Activated T-cell treated with anti-CD3 and anti-CD28 coated beads, Interleukin-2, amount 50 U/mL, for 24 hours (primary cell): ENCODE data around the gene TEAD1.

Source experiments
- DNase-seq: peaks from one replicate; pipeline ENCODE4 v3.0.0-alpha.2; 2020
- H3K27ac Mint-ChIP-seq: 2 replicates; pipeline ENCODE4 v1.8.0; 2020; ENCODE audit warnings: mild to moderate bottlenecking, mixed read lengths
- H3K27me3 Mint-ChIP-seq: 2 replicates; pipeline ENCODE4 v1.8.0; 2020; ENCODE audit warnings: mixed read lengths
- H3K36me3 Mint-ChIP-seq: 2 replicates; pipeline ENCODE4 v1.8.0; 2020; ENCODE audit warnings: low read depth, mixed read lengths
- H3K4me1 Mint-ChIP-seq: 2 replicates; pipeline ENCODE4 v1.8.0; 2020; ENCODE audit warnings: low read depth, mixed read lengths
- H3K4me3 Mint-ChIP-seq: 2 replicates; pipeline ENCODE4 v1.8.0; 2020; ENCODE audit warnings: mild to moderate bottlenecking, moderate library complexity, mixed read lengths
- H3K9me3 Mint-ChIP-seq: 2 replicates; pipeline ENCODE4 v1.8.0; 2020; ENCODE audit warnings: mixed read lengths

Gene TEAD1

GRCh38 chr11:12721816-12722604 is 47.8 kb downstream of the TEAD1 start:
- Mint-ChIP-seq H3K27ac (no peak overlapping the region), H3K4me3 (no peak overlapping the region), H3K4me1 (peaks cover 17% of the 10 kb centered on the region), H3K9me3 (no peaks in the 10 kb centered on the region), H3K27me3 (peaks cover 80% of the 10 kb centered on the region), H3K36me3 (no peaks in the 10 kb centered on the region)
- DNase-seq: no peak

GRCh38 chr11:12723421-12724300 is 49.4 kb downstream of the TEAD1 start:
- DNase-seq: no peak
- Mint-ChIP-seq H3K4me1 (peaks cover 1% of the 10 kb centered on the region), H3K27ac (no peak overlapping the region), H3K36me3 (no peaks in the 10 kb centered on the region), H3K9me3 (no peaks in the 10 kb centered on the region), H3K4me3 (no peak overlapping the region), H3K27me3 (peaks cover 88% of the 10 kb centered on the region)

DNA sequence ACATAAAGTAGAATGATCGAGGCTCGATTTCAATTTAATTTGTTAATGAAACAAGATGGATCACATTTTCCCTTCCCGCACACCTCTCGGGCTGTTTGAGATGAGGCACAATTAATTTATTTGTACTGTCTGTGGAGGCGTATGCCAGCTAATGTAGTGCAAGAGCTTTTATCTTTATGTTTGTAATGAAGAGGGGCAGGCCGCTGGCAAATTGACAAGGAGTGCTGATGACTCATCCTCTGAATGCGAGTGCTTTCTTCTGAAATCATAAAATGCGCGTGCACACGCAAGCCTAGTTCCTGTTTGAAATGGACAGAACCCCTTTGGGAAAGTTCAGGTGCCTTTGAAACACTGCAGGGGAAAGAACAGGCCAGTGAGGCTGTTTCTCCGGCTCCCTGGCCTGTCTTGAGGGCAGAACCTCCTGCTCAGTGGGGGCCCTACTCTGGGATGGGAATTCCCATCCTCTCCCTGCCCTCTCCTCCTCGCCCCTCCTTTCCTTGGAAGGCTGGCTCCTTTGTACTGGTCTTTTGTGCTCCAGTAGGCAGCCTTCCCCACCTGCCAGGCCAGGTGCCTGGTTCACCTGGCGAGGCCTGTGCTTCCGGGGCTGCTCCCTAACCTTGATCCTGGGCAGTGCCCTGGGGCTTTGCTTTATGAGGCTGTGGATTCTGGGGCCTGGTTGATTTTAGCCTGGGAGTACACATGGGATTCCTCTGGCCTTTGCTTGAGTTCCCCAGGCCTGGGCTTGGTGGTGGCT is 50.3 kb downstream of the TEAD1 start:
- Mint-ChIP-seq H3K27me3 (peaks cover 86% of the 10 kb centered on the region), H3K36me3 (no peaks in the 10 kb centered on the region), H3K4me1 (no peaks in the 10 kb centered on the region), H3K27ac (no peak overlapping the region), H3K4me3 (no peak overlapping the region), H3K9me3 (no peaks in the 10 kb centered on the region)
- DNase-seq: no peak

- peaks cover 86% of the 10 kb centered on the region for H3K27me3 Mint-ChIP-seq
- no peak overlapping the region for H3K4me3 Mint-ChIP-seq
- no peak overlapping the region for H3K27ac Mint-ChIP-seq
- H3K4me1 Mint-ChIP-seq: no peaks in the 10 kb centered on the region
- no peaks in the 10 kb centered on the region for H3K36me3 Mint-ChIP-seq
- DNase-seq: no peak
- no peaks in the 10 kb centered on the region for H3K9me3 Mint-ChIP-seq
These were observed 51.0 kb downstream of the TEAD1 start for GRCh38 chr11:12725055-12725862.

DNA sequence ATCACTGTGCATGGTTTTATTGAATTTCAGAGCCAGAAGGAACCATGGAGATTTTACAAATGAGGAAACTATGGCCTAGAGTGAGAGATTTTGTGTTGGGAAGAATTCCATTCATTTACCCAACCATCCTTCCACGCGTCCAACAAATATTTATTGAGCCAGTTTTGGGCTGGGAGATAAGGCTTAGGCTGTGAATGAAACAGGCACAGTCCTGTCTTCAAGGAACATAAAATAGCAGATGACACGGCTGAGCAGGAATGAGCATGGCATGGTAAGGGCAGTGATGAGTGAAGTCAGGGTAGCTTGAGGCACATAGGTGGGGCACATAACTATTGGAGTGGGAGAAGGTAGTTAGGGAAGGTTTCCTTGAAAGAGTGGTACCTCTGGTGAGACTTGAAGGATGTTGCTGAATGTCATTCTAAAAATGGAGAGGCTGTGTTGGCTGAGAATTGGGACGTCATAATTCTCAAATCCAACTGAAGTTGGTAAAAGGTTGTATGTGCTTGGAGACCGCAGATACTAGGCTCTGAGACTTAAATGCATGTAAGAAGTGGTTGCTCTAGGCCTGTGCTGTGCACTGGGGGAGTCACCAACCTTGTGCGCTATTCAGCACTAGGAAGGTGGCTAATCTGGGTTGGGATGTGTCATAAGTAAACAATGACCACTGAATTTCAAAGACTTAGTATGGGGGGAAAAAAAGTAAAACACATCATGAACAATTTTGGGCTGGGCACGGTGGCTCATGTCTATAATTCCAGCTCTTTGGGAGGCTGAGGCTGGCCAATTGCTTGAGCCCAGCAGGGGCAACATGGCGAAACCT is 51.9 kb downstream of the TEAD1 start:
- Mint-ChIP-seq H3K4me1 (no peaks in the 10 kb centered on the region), H3K36me3 (no peaks in the 10 kb centered on the region), H3K4me3 (no peak overlapping the region), H3K9me3 (no peaks in the 10 kb centered on the region), H3K27me3 (peaks cover 78% of the 10 kb centered on the region), H3K27ac (no peak overlapping the region)
- DNase-seq: no peak

GRCh38 chr11:12727563-12728211 is 53.5 kb downstream of the TEAD1 start:
- no peak overlapping the region for H3K27ac Mint-ChIP-seq
- H3K9me3 Mint-ChIP-seq: no peaks in the 10 kb centered on the region
- DNase-seq: no peak
- no peak overlapping the region for H3K4me3 Mint-ChIP-seq
- peaks cover 62% of the 10 kb centered on the region for H3K27me3 Mint-ChIP-seq
- no peaks in the 10 kb centered on the region for H3K36me3 Mint-ChIP-seq
- no peaks in the 10 kb centered on the region for H3K4me1 Mint-ChIP-seq

DNA sequence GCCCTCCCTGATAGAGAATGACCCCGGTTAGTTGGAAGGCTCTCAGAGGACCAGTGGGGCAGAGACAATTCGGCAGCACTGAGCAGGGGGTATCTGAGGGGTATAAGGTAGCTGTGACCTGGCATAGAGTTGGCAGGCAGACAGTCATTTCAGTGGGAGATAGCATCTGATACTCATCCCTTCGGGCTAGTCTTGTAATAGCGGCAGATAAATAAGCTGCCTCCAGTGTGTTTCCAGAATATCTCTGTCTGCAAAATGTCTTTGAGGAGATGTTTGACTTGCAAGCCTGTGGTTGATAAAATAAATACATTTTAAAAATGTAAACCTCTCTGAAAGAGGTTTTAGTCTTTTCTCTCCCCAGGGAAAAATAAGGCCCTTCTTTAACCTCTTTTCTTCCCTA is 54.2 kb downstream of the TEAD1 start:
- no peaks in the 10 kb centered on the region for H3K9me3 Mint-ChIP-seq
- H3K4me3 Mint-ChIP-seq: no peak overlapping the region
- no peaks in the 10 kb centered on the region for H3K4me1 Mint-ChIP-seq
- peaks cover 55% of the 10 kb centered on the region for H3K27me3 Mint-ChIP-seq
- DNase-seq: no peak
- no peaks in the 10 kb centered on the region for H3K36me3 Mint-ChIP-seq
- H3K27ac Mint-ChIP-seq: no peak overlapping the region

DNA sequence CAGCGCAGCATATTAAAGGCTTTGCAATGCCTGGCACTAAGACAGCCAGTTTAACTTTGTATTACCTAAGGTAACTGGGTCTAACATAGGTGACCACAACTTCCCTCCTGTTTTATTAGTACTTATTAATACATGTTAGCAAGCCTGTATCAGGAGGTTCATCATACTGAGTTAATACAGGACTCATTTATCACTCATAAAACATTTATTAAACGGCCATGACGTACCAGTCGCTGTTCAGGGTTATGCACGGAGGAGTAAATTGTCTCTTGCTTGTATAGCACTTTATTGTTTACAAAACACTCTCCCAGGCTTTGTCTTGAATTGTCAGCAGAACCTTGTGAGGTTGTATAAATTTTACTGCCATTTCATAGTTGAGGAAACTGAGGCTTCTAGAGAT is 55.7 kb downstream of the TEAD1 start:
- Mint-ChIP-seq H3K4me1 (no peaks in the 10 kb centered on the region), H3K27me3 (peaks cover 41% of the 10 kb centered on the region), H3K36me3 (no peaks in the 10 kb centered on the region), H3K27ac (no peak overlapping the region), H3K9me3 (no peaks in the 10 kb centered on the region), H3K4me3 (no peak overlapping the region)
- no peak for DNase-seq

DNA sequence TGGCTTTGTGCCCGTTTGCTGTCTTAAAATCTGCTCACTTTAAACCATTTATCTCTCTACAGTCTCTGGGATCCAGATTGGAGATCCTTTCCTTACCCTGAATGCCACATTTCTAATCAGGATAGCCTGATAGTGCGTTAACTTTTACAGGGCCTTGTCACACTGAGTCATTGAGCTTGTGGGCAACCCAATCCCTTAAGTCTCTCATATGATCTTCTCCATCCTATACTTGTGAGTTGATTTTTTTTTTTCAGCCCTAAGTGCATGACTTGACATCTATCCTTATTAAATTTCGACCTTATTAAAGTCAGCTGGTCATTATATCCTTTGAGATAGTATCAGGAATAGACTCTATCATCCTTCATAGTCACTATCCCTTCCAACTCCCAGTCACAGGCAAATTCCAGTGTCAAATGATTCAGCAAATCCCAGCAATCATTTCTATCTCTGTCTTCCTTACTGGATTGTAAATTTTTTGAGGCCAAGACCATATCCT is 57.7 kb downstream of the TEAD1 start:
- H3K27me3 Mint-ChIP-seq: peaks cover 33% of the 10 kb centered on the region
- no peak overlapping the region for H3K4me3 Mint-ChIP-seq
- no peak overlapping the region for H3K27ac Mint-ChIP-seq
- DNase-seq: no peak
- H3K36me3 Mint-ChIP-seq: no peaks in the 10 kb centered on the region
- no peaks in the 10 kb centered on the region for H3K9me3 Mint-ChIP-seq
- H3K4me1 Mint-ChIP-seq: no peaks in the 10 kb centered on the region

DNA sequence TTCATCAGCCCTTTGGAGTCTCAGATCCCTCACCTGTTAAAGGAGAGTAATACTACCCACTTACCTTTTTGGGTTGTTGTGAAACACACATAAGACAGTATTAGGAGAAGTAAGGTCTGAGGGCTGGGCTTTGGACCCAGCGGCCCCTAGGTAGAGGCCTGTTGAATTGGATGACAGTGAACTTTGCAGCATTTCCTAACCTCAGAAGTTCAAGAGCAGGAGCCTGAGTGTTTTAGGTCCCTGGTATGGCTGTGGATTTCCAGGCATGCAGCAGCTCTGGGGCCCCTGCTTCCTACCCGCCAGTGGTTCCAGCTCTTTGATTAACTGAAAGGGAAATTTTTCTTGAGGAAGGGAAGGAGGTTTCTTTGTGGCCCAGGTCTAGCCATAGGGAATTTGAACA is 58.9 kb downstream of the TEAD1 start:
- Mint-ChIP-seq H3K9me3 (no peaks in the 10 kb centered on the region), H3K27ac (no peak overlapping the region), H3K27me3 (peaks cover 30% of the 10 kb centered on the region), H3K36me3 (no peaks in the 10 kb centered on the region), H3K4me3 (no peak overlapping the region), H3K4me1 (no peaks in the 10 kb centered on the region)
- DNase-seq: no peak

DNA sequence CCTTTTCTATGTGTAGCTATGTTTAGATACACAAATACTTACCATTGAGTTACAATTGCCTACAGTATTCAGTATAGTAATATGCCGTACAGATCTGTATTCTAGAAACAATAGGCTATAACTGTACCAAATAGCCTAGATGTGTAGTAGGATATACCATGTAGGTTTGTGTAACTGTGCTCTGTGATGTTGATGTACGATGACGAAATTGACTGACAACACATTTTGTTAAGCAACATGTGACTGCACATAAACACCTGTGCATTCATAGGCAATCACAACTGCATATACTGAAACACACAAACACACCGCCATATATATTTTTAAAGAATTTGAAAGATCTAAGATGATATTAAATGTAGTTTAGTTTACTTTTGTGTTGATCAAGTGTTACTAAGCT is 60.4 kb downstream of the TEAD1 start:
- H3K4me3 Mint-ChIP-seq: no peak overlapping the region
- H3K27me3 Mint-ChIP-seq: peaks cover 29% of the 10 kb centered on the region
- no peaks in the 10 kb centered on the region for H3K9me3 Mint-ChIP-seq
- H3K4me1 Mint-ChIP-seq: no peaks in the 10 kb centered on the region
- DNase-seq: no peak
- no peak overlapping the region for H3K27ac Mint-ChIP-seq
- H3K36me3 Mint-ChIP-seq: no peaks in the 10 kb centered on the region

DNA sequence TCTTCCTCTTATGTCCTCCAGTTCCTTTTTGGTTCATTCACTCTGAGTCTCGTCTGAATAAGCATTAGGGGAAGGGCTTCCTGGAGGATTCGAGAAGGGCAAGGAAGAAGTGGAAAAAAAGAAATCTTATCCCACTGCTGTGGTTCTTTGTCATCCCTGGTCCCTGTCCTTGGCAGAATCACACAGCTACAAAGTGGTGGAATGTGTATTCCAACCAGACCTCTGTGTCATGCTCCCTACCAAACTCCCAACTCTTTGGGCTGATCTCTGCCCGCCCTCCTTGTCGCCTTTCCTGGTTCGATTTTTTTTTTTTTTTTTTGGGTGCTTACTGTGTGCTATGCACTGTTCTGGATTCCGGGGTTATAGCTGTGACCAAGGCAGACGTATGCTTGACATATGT is 61.0 kb downstream of the TEAD1 start:
- Mint-ChIP-seq H3K27me3 (peaks cover 27% of the 10 kb centered on the region), H3K9me3 (peaks cover 2% of the 10 kb centered on the region), H3K4me3 (no peak overlapping the region), H3K27ac (no peak overlapping the region), H3K4me1 (no peaks in the 10 kb centered on the region), H3K36me3 (no peaks in the 10 kb centered on the region)
- DNase-seq: no peak

DNA sequence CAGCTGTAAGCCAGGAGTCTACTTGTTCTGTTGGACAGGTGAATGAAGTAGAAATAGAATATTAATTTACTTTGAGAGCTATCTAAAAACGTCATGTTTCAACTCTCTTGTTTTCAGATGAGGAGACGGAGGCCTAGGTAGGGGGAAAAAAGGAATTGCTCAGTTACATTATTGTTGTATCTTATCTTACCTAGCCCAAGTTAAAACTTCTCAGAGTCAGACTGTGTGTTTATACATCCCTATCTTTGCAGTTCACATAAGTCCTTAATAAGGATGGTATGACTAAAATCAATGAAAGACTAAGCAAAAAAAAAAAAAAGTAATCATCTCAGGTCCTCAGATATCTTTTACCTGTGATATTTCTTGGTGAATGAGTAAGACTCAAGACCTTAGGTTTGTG is 62.8 kb downstream of the TEAD1 start:
- DNase-seq: no peak
- H3K4me3 Mint-ChIP-seq: no peak overlapping the region
- H3K4me1 Mint-ChIP-seq: no peaks in the 10 kb centered on the region
- no peak overlapping the region for H3K27ac Mint-ChIP-seq
- peaks cover 4% of the 10 kb centered on the region for H3K9me3 Mint-ChIP-seq
- H3K27me3 Mint-ChIP-seq: peaks cover 29% of the 10 kb centered on the region
- no peaks in the 10 kb centered on the region for H3K36me3 Mint-ChIP-seq
